ENCODE data around the gene BCL2L12. TPM values are rescaled to one million over a fixed set of nuclear protein-coding genes. Genes with fewer than 3 reads are reported as not detected.

BCL2L12 gene
- total RNA-seq, 1 experiment from 2014 or later = 145 TPM

DNA sequence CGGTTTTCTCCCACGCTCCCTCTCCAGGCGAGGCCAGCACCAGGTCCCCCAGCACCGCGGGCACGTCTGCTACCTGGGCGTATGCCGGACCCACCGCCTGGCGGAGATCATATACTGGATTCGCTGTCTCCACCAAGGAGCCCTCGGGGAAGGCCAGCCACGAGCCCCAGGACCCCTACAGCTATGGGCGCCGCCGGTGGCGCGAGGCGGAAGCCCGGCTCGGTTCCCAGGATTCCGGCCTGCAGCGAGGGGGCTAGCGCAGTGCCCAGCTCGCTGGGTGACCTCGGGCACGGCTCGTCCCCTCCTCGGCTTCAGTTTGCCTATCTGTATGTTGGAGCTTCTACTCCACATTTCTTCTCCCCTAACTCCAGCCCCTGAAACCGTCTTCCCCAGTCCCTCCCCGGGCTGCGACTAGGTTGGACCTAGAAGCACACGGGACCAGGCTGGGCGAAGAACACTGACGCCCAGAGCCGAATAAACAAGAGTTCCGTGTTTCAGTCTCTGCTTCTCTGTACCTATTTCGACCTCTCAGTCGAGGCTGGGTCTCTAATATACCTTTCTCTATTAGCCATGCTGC is 24.4 kb downstream of the BCL2L12 start:
- H4K8ac ChIP-seq (replicated peaks; ENCODE audit: insufficient read length, low read depth, low read length) = no peak overlapping the region
- no peak overlapping the region for H4K91ac ChIP-seq (ENCODE audit: insufficient read length, low read depth, low read length)
- H3K18ac ChIP-seq (ENCODE audit: insufficient read length, low read depth, low read length) = peak overlapping the region; percentile 87
- H3K9me3 ChIP-seq (ENCODE audit: control insufficient read depth, low read depth, low read length) = no peaks in the 10 kb centered on the region
- H3K56ac ChIP-seq (ENCODE audit: insufficient read length, low read depth, low read length) = no peak overlapping the region
- H3K14ac ChIP-seq (ENCODE audit: insufficient read depth, low read length) = peak overlapping the region; percentile 89
- no peak overlapping the region for H3K4ac ChIP-seq (ENCODE audit: low read depth, low read length)
- no peaks in the 10 kb centered on the region; the same call in 1 of the 2 replicates for H3K27me3 Mint-ChIP-seq (ENCODE audit: low read depth)
- H2AFZ ChIP-seq (ENCODE audit: low read length) = no peak overlapping the region
- H2BK120ac ChIP-seq (ENCODE audit: low read depth, low read length, poor library complexity, severe bottlenecking) = no peak overlapping the region
- no peak overlapping the region for H2BK15ac ChIP-seq (ENCODE audit: low read depth, low read length)
- no peak; the same call in 2 of the 3 replicates for TF ChIP-seq CTCF (conservative IDR thresholded peaks at IDR 0.05)
- no peaks in the 10 kb centered on the region for H3K79me1 ChIP-seq (ENCODE audit: insufficient read depth, low read depth, low read length, poor library complexity, severe bottlenecking)
- H3T11ph ChIP-seq (ENCODE audit: low read length) = no peak overlapping the region
- H3K9me3 Mint-ChIP-seq = peaks cover 0 to 3% of the 10 kb centered on the region in 2 experiments; a peak in 2 of 5 replicates
- no peaks in the 10 kb centered on the region for H3K79me2 ChIP-seq (ENCODE audit: insufficient read depth, low read length)
- H3K4me1 Mint-ChIP-seq = peaks cover 26 to 50% of the 10 kb centered on the region in 2 experiments
- H3K4me1 ChIP-seq (ENCODE audit: insufficient read depth, low read length) = peaks cover 10% of the 10 kb centered on the region; the same call in 1 of the 2 replicates
- H3K36me3 Mint-ChIP-seq (ENCODE audit: insufficient read depth in 1 of 3, low read depth in 3 of 3) = peaks cover 27 to 52% (median 45%) of the 10 kb centered on the region in 3 experiments
- peak overlapping the region; percentile 83 for H3K9ac ChIP-seq (ENCODE audit: extremely low read depth, insufficient read length, low read length)
- H2AK5ac ChIP-seq (ENCODE audit: insufficient read length, low read length) = no peak overlapping the region
- no peak overlapping the region for H3K27ac ChIP-seq (ENCODE audit: insufficient read length, low read depth, low read length)
- no peak overlapping the region for H2BK5ac ChIP-seq (ENCODE audit: insufficient read length, low read length)
- peak overlapping the region; percentile 98 for H3K4me2 ChIP-seq (ENCODE audit: insufficient read depth, insufficient read length, low read length)
- H3K27me3 ChIP-seq (ENCODE audit: insufficient read depth, low read length) = no peaks in the 10 kb centered on the region
- H4K20me1 ChIP-seq (ENCODE audit: control insufficient read depth, insufficient read depth, insufficient read length) = no peaks in the 10 kb centered on the region
- peak overlapping the region; percentile 83 to 98 for H3K4me3 Mint-ChIP-seq
- H2BK20ac ChIP-seq (ENCODE audit: low read depth, low read length, poor library complexity, severe bottlenecking) = no peak overlapping the region
- DNase-seq = no peak
- peak overlapping the region; percentile 92 to 97 (median 97) for H3K27ac Mint-ChIP-seq
- H3K23ac ChIP-seq (ENCODE audit: insufficient read length, low read depth, low read length) = no peak overlapping the region
- no peak overlapping the region for H4K5ac ChIP-seq (ENCODE audit: insufficient read length, low read depth, low read length)
- no peak overlapping the region for H2BK12ac ChIP-seq (ENCODE audit: insufficient read length, low read depth, low read length)
- peaks cover 19% of the 10 kb centered on the region for H3K23me2 ChIP-seq (ENCODE audit: insufficient read length, low read depth, low read length, poor library complexity, severe bottlenecking)
- no CpG with 5 or more reads among the region's 39 CpGs for WGBS (ENCODE audit: extremely low coverage, insufficient read length, low lambda C conversion rate)
